Vagina (tissue), 2 donors: ENCODE results near the gene CLEC2A. TPM values are rescaled to one million over a fixed set of nuclear protein-coding genes. Genes with fewer than 3 reads are reported as not detected.
"Not testable (repeated sequence)": the region's sequence is repeated elsewhere in the genome, so short reads cannot be mapped to it uniquely, and the experiment has no call there.

Experiments
- DNase-seq, 2 donors: peaks; one replicate each; pipeline ENCODE4 v3.0.0-alpha.2; 2017; ENCODE audit errors: extremely low spot score in 2 of 2
- H3K27ac ChIP-seq: fragments of 200-600 bp; sonication (generic); one replicate; pipeline ENCODE4 v1.5.1; 2019
- H3K27me3 ChIP-seq: fragments of 200-600 bp; sonication (generic); one replicate; pipeline ENCODE4 v1.5.1; 2019
- H3K36me3 ChIP-seq, 2 donors: fragments of 200-600 bp; sonication (generic); one replicate each; pipeline ENCODE4 v1.5.1; 2017 to 2019
- H3K4me1 ChIP-seq: fragments of 200-600 bp; sonication (generic); one replicate; pipeline ENCODE4 v1.5.1; 2019
- H3K4me3 ChIP-seq, 2 donors: fragments of 200-600 bp; sonication (generic); 1 replicate in 1 of 2; 2 replicates in 1 of 2; pipeline ENCODE4 v1.5.1; 2016 to 2019
- H3K9me3 ChIP-seq: fragments of 200-600 bp; sonication (generic); one replicate; pipeline ENCODE4 v1.5.1; 2019
- POLR2A ChIP-seq, 2 donors: fragments of 450-650 bp; IDR thresholded peaks; one replicate each; pipeline ENCODE4 v1.6.1; 2017; ENCODE audit warnings: antibody characterized with exemption in 2 of 2, mild to moderate bottlenecking in 2 of 2, moderate library complexity in 2 of 2
- POLR2AphosphoS5 ChIP-seq, 2 donors: sonication (generic); formaldehyde crosslinking; IDR thresholded peaks; one replicate each; pipeline ENCODE4 v1.9.0; 2017; ENCODE audit warnings: antibody characterized with exemption in 2 of 2, mild to moderate bottlenecking in 2 of 2, low read depth in 1 of 2; ENCODE audit not compliant: insufficient read depth in 1 of 2
- intact Hi-C: fragments of 100-400 bp; cut with DNase I; formaldehyde crosslinking; loops from one replicate; pipeline ENCODE4 v1.15.1; 2023
- total RNA-seq: library from RNA; depleted of rRNA; stranded (reverse); fragments of >200 nt; gene quantifications from one replicate; pipeline ENCODE4 v1.2.3, GENCODE V29; 2016
- TF ChIP-seq, protein P1 (sequence below), 3 experiments: fragments of 450-650 bp in 2 of 3; fragments of 200-600 bp in 1 of 3; sonication (generic) in 1 of 3; IDR thresholded peaks; one replicate each; pipeline ENCODE4 v1.5.1; 2017 to 2019; ENCODE audit warnings: antibody characterized with exemption in 3 of 3, mild to moderate bottlenecking in 2 of 3, moderate library complexity in 2 of 3

CLEC2A gene
- total RNA-seq, 1 donor from 2014 or later, result not detected

DNA sequence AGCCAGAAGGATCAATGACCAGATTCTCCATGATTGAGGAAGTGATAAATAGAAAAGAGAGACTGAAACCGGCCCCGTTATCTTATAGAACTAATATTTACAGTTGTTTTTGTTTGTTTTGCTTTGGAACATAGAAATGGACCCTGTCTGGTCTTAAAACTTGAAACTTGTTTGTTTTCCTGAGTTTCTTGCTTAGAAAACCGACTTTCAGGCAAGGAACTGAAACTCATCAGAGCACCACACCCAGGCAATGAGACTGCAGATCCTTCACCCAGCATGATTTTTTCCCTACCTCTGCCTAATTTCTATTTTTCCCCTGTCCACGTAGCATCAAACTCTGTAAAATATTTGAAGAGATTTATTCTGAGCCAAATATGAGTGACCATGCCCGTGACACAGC is 28.4 kb upstream of the CLEC2A start:
- TF ChIP-seq POLR2A (IDR thresholded peaks at IDR 0.05) (no peak), POLR2AphosphoS5 (IDR thresholded peaks at IDR 0.05; ENCODE audit: insufficient read depth in 1 of 2, low read depth in 1 of 2) (no peak)
- TF ChIP-seq, protein P1, sequence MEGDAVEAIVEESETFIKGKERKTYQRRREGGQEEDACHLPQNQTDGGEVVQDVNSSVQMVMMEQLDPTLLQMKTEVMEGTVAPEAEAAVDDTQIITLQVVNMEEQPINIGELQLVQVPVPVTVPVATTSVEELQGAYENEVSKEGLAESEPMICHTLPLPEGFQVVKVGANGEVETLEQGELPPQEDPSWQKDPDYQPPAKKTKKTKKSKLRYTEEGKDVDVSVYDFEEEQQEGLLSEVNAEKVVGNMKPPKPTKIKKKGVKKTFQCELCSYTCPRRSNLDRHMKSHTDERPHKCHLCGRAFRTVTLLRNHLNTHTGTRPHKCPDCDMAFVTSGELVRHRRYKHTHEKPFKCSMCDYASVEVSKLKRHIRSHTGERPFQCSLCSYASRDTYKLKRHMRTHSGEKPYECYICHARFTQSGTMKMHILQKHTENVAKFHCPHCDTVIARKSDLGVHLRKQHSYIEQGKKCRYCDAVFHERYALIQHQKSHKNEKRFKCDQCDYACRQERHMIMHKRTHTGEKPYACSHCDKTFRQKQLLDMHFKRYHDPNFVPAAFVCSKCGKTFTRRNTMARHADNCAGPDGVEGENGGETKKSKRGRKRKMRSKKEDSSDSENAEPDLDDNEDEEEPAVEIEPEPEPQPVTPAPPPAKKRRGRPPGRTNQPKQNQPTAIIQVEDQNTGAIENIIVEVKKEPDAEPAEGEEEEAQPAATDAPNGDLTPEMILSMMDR (IDR thresholded peaks at IDR 0.05), result no peak
- no peak for DNase-seq
- Histone ChIP-seq H3K9me3 (no peaks in the 10 kb centered on the region), H3K27ac (no peak overlapping the region), H3K36me3 (no peaks in the 10 kb centered on the region), H3K4me3 (no peak overlapping the region), H3K27me3 (no peaks in the 10 kb centered on the region), H3K4me1 (no peaks in the 10 kb centered on the region)
- intact Hi-C loops, result no loop called here

DNA sequence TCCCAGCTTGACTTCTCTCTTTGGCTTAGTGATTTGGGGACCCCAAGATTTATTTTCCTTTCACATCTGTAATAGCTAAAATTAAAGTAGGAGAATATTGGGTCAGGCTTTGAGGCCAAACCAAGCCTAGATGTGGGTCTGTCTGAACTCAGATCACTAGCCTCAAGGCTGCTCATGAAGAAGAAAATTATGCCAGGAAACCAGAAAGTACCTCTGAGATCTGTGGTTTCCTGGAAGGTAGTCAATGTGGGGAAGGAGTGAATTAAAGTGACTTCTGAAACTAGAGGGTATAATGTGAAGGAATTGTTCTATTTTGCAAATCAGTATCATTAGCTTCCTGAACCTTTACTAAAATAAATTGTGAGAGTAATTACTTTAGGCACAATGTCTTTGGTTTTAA is 25.7 kb upstream of the CLEC2A start:
- no peak overlapping the region for H3K27ac ChIP-seq
- intact Hi-C loops, result no loop called here
- H3K36me3 ChIP-seq, result no peaks in the 10 kb centered on the region

DNA sequence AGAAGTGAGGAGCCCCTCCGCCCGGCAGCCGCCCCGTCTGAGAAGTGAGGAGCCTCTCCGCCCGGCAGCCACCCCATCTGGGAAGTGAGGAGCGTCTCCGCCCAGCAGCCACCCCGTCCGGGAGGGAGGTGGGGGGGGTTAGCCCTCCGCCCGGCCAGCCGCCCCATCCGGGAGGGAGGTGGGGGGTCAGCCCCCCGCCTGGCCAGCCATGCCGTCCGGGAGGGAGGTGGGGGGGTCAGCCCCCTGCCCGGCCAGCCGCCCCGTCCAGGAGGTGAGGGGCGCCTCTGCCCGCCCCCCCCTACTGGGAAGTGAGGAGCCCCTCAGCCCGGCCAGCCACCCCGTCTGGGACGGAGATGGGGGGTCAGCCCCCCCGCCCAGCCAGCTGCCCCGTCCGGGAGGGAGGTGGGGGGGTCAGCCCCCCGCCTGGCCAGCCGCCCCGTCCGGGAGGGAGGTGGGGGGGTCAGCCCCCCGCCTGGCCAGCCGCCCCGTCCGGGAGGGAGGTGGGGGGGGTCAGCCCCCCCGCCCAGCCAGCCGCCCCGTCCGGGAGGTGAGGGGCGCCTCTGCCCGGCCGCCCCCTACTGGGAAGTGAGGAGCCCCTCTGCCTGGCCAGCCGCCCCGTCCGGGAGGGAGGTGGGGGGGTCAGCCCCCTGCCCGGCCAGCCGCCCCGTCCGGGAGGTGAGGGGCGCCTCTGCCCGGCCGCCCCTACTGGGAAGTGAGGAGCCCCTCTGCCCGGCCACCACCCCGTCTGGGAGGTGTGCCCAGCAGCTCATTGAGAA is 21.0 kb upstream of the CLEC2A start:
- H3K27ac ChIP-seq, H3K4me3 ChIP-seq, intact Hi-C loops, H3K9me3 ChIP-seq, H3K4me1 ChIP-seq, H3K36me3 ChIP-seq, H3K27me3 ChIP-seq, DNase-seq: not testable (repeated sequence)

More for the DNA sequence above, 25.7 kb upstream of the CLEC2A start:
- TF ChIP-seq POLR2A (IDR thresholded peaks at IDR 0.05), result no peak
- TF ChIP-seq, protein P1 (IDR thresholded peaks at IDR 0.05), result no peak
- no peak for TF ChIP-seq POLR2AphosphoS5 (IDR thresholded peaks at IDR 0.05; ENCODE audit: insufficient read depth in 1 of 2, low read depth in 1 of 2)
- Histone ChIP-seq H3K27me3 (no peaks in the 10 kb centered on the region), H3K4me3 (no peak overlapping the region), H3K4me1 (no peaks in the 10 kb centered on the region), H3K9me3 (no peaks in the 10 kb centered on the region)
- DNase-seq, result no peak

DNA sequence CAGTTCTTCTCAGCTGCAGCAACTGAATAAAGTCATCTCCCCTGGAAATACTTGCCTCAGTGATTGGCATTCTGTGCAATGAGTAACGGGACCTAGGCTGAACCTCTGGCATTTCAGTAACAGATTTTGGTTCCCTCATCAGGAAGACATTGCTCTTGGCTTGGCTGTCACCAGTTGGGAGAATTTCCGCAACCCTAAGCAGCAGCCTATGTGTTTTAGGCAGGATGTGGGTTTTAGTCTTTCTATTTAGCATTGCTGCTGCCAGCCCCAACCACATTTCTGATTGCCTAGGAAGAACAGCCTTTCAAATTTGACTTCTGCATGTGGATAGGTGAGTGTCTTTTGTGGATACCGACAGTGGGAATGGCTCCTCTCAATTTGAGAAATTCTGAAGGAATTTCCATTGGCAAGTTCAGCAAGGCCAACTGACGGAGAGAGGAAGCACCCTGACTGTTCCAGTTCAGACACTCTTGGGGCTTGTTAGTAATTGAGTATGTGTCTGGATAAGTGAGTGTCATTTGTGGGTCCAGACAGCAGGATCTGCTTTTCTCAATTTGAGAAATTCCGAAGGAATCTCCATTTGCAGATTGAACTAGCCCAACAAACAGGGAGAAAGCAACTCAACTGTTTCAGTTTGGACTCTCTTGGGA is 19.0 kb upstream of the CLEC2A start:
- H3K4me1 ChIP-seq, result no peaks in the 10 kb centered on the region

DNA sequence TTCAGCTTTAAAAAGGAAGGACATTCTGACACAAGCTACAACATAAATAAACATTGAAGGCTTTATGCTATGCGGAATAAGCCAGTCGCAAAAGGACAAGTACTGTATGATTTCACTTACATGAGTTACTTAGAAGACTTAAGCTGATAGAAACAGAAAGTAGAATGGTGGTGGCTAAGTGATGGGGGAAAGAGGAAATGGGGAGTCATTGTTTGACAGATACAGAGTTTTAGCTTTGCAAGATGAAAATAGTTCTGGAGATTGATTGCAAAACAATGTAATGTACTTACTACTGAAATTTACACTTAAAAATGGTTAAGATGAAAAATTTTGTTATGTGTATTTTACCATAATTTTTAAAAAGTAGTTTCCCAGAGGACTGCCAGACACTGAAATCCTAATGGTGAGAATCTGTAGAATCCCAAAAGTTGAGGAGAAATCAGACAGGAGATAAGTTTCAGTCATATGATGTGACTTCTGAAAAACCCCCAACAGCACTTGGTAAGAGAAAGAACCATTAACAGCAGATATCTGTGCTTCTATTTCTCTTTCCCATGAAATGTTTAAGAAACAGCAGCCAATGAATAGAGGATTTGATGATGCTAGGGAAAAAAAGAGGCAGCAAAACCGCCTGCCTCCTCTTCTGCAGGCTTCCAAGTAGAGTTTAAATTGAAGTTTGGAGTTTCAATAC is 16.6 kb upstream of the CLEC2A start:
- Histone ChIP-seq H3K36me3 (no peaks in the 10 kb centered on the region), H3K9me3 (no peaks in the 10 kb centered on the region), H3K4me1 (no peaks in the 10 kb centered on the region), H3K27me3 (no peaks in the 10 kb centered on the region), H3K27ac (no peak overlapping the region), H3K4me3 (no peak overlapping the region)
- TF ChIP-seq POLR2A (IDR thresholded peaks at IDR 0.05), result no peak
- TF ChIP-seq POLR2AphosphoS5 (IDR thresholded peaks at IDR 0.05; ENCODE audit: insufficient read depth in 1 of 2, low read depth in 1 of 2), result no peak
- TF ChIP-seq, protein P1 (IDR thresholded peaks at IDR 0.05), result no peak
- DNase-seq, result no peak
- intact Hi-C loops, result no loop called here

More for the DNA sequence above, 19.0 kb upstream of the CLEC2A start:
- Histone ChIP-seq H3K4me3 (no peak overlapping the region), H3K9me3 (no peaks in the 10 kb centered on the region), H3K27ac (no peak overlapping the region), H3K36me3 (no peaks in the 10 kb centered on the region), H3K27me3 (no peaks in the 10 kb centered on the region)
- TF ChIP-seq POLR2AphosphoS5 (IDR thresholded peaks at IDR 0.05; ENCODE audit: insufficient read depth in 1 of 2, low read depth in 1 of 2) (no peak), POLR2A (IDR thresholded peaks at IDR 0.05) (no peak)
- TF ChIP-seq, protein P1 (IDR thresholded peaks at IDR 0.05), result no peak
- DNase-seq, result no peak
- intact Hi-C loops, result no loop called here
